CD8-positive, alpha-beta memory T cell (primary cell): ENCODE results near the gene TBC1D22A. TPM values are rescaled to one million over a fixed set of nuclear protein-coding genes. Genes with fewer than 3 reads are reported as not detected.

Experiments used
- CTCF ChIA-PET: fragments of 350-600 bp; sonication (Branson Sonifier 250); formaldehyde crosslinking; loops from one replicate; lab custom pipeline; 2021; ENCODE audit warnings: antibody characterized with exemption; lab: Charles Lee
- POLR2A ChIA-PET: fragments of 350-600 bp; sonication (Branson Sonifier 250); formaldehyde crosslinking; loops from one replicate; lab custom pipeline; 2021; ENCODE audit warnings: antibody characterized with exemption; lab: Charles Lee
- DNase-seq, 5 donors: peaks; one replicate each; pipeline versions ENCODE4 v3.0.0 to v3.0.0-alpha.2; 2020 to 2022; ENCODE audit warnings: mixed read lengths in 1 of 5
- H3K27ac ChIP-seq: one replicate; pipeline ENCODE4 v1.7.0; 2013; ENCODE audit warnings: low read depth, mild to moderate bottlenecking, low read length, moderate library complexity
- H3K27me3 ChIP-seq: 2 replicates; pipeline ENCODE4 v1.7.0; 2013; ENCODE audit warnings: low read length, mild to moderate bottlenecking; ENCODE audit not compliant: insufficient read depth, poor library complexity, severe bottlenecking
- H3K36me3 ChIP-seq: 2 replicates; pipeline ENCODE4 v1.7.0; 2013; ENCODE audit warnings: mild to moderate bottlenecking, low read length, moderate library complexity; ENCODE audit not compliant: insufficient read depth
- H3K4me1 ChIP-seq: 2 replicates; pipeline ENCODE4 v1.7.0; 2013; ENCODE audit warnings: mild to moderate bottlenecking, low read length, moderate library complexity; ENCODE audit not compliant: insufficient read depth
- H3K4me3 ChIP-seq: 2 replicates; pipeline ENCODE4 v1.7.0; 2013; ENCODE audit warnings: mild to moderate bottlenecking, low read length
- H3K9me3 ChIP-seq: 2 replicates; pipeline ENCODE4 v1.7.0; 2013; ENCODE audit warnings: mild to moderate bottlenecking, low read length
- H3K27ac Mint-ChIP-seq, 8 donors: one replicate each; pipeline ENCODE4 v1.8.0; 2020 to 2021; ENCODE audit warnings: mixed read lengths in 8 of 8, mild to moderate bottlenecking in 6 of 8, inconsistent platforms in 3 of 8, moderate library complexity in 3 of 8
- H3K27me3 Mint-ChIP-seq, 2 donors: one replicate each; pipeline ENCODE4 v1.8.0; 2020 to 2021; ENCODE audit warnings: mixed read lengths in 2 of 2, mild to moderate bottlenecking in 1 of 2, moderate library complexity in 1 of 2
- H3K36me3 Mint-ChIP-seq, 3 donors: one replicate each; pipeline ENCODE4 v1.8.0; 2020 to 2021; ENCODE audit warnings: mixed read lengths in 3 of 3, inconsistent platforms in 1 of 3, mild to moderate bottlenecking in 1 of 3
- H3K4me1 Mint-ChIP-seq, 3 donors: one replicate each; pipeline ENCODE4 v1.8.0; 2020 to 2021; ENCODE audit warnings: mixed read lengths in 3 of 3, inconsistent platforms in 1 of 3, mild to moderate bottlenecking in 1 of 3
- H3K4me3 Mint-ChIP-seq, 7 donors: one replicate each; pipeline ENCODE4 v1.8.0; 2020 to 2021; ENCODE audit warnings: mixed read lengths in 7 of 7, mild to moderate bottlenecking in 6 of 7, moderate library complexity in 4 of 7, inconsistent platforms in 2 of 7
- H3K9me3 Mint-ChIP-seq, 5 donors: one replicate each; pipeline ENCODE4 v1.8.0; 2020 to 2022; ENCODE audit warnings: mixed read lengths in 5 of 5, mild to moderate bottlenecking in 3 of 5, moderate library complexity in 2 of 5, inconsistent platforms in 1 of 5
- polyA plus RNA-seq: library from polyadenylated mRNA; unstranded; fragments of 300-500 nt; fragmentation: Illumina TruSeq; gene quantifications from one replicate; pipeline ENCODE4 v1.2.3, GENCODE V29; 2021
- total RNA-seq, 2 experiments: library from RNA; stranded (reverse); gene quantifications; one replicate each; pipeline ENCODE4 v1.2.3, GENCODE V29; 2021

The TBC1D22A gene
- total and polyA plus RNA-seq, 3 experiments from 2014 or later: 26.6 to 34.8 (median 34.0) TPM

GRCh38 chr22:47176026-47176389 is 413.6 kb downstream of the TBC1D22A start:
- no peak overlapping the region for H3K4me3 Mint-ChIP-seq
- no peak overlapping the region for H3K27ac Mint-ChIP-seq
- peaks cover 0 to 9% (median 8%) of the 10 kb centered on the region in 5 donors for H3K9me3 Mint-ChIP-seq
- Histone ChIP-seq H3K4me1 (no peaks in the 10 kb centered on the region), H3K9me3 (no peaks in the 10 kb centered on the region), H3K27me3 (no peaks in the 10 kb centered on the region), H3K36me3 (no peaks in the 10 kb centered on the region), H3K4me3 (no peak overlapping the region), H3K27ac (no peak overlapping the region)
- peaks cover 0 to 1% of the 10 kb centered on the region in 2 donors for H3K27me3 Mint-ChIP-seq
- H3K4me1 Mint-ChIP-seq: no peaks in the 10 kb centered on the region
- DNase-seq: no peak
- ChIA-PET POLR2A (no interaction called here), CTCF (no interaction called here)
- peaks cover 7 to 37% (median 33%) of the 10 kb centered on the region in 3 donors for H3K36me3 Mint-ChIP-seq

- no peak overlapping the region for H3K27ac Mint-ChIP-seq
- H3K4me1 Mint-ChIP-seq: no peaks in the 10 kb centered on the region
- peak in 1 of 5 donors; percentile 38 for DNase-seq
- peak overlapping the region in 1 of 7 donors; percentile 48 for H3K4me3 Mint-ChIP-seq
- ChIA-PET CTCF (no interaction called here), POLR2A (no interaction called here)
- peaks cover 7 to 37% (median 34%) of the 10 kb centered on the region in 3 donors for H3K36me3 Mint-ChIP-seq
- peaks cover 3 to 14% (median 11%) of the 10 kb centered on the region in 5 donors for H3K9me3 Mint-ChIP-seq
- no peak overlapping the region for H3K4me3 ChIP-seq
- H3K9me3 ChIP-seq: no peaks in the 10 kb centered on the region
- H3K27me3 ChIP-seq: no peaks in the 10 kb centered on the region
- no peak overlapping the region for H3K27ac ChIP-seq
- no peaks in the 10 kb centered on the region for H3K36me3 ChIP-seq
- H3K27me3 Mint-ChIP-seq: peaks cover 0 to 1% of the 10 kb centered on the region in 2 donors
- H3K4me1 ChIP-seq: no peaks in the 10 kb centered on the region
Observed at GRCh38 chr22:47176573-47177333, 414.3 kb downstream of the TBC1D22A start.

GRCh38 chr22:47177334-47177815 is 414.9 kb downstream of the TBC1D22A start:
- H3K36me3 Mint-ChIP-seq: peaks cover 7 to 34% (median 33%) of the 10 kb centered on the region in 3 donors
- peak in 1 of 5 donors; percentile 33 for DNase-seq
- peaks cover 5 to 17% (median 14%) of the 10 kb centered on the region in 5 donors for H3K9me3 Mint-ChIP-seq
- Histone ChIP-seq H3K27me3 (no peaks in the 10 kb centered on the region), H3K4me3 (no peak overlapping the region), H3K27ac (no peak overlapping the region), H3K4me1 (no peaks in the 10 kb centered on the region), H3K9me3 (no peaks in the 10 kb centered on the region), H3K36me3 (no peaks in the 10 kb centered on the region)
- CTCF ChIA-PET: no interaction called here
- no peaks in the 10 kb centered on the region for H3K4me1 Mint-ChIP-seq
- no peak overlapping the region for H3K4me3 Mint-ChIP-seq
- H3K27me3 Mint-ChIP-seq: peaks cover 0 to 1% of the 10 kb centered on the region in 2 donors
- H3K27ac Mint-ChIP-seq: no peak overlapping the region
- POLR2A ChIA-PET: no interaction called here

GRCh38 chr22:47178339-47178738 is 415.9 kb downstream of the TBC1D22A start:
- no peak overlapping the region for H3K4me3 ChIP-seq
- no peak for DNase-seq
- H3K4me1 Mint-ChIP-seq: no peaks in the 10 kb centered on the region
- peaks cover 0 to 1% of the 10 kb centered on the region in 2 donors for H3K27me3 Mint-ChIP-seq
- H3K4me1 ChIP-seq: no peaks in the 10 kb centered on the region
- H3K36me3 ChIP-seq: no peaks in the 10 kb centered on the region
- no peaks in the 10 kb centered on the region for H3K27me3 ChIP-seq
- ChIA-PET POLR2A (no interaction called here), CTCF (no interaction called here)
- H3K27ac Mint-ChIP-seq: peak overlapping the region in 1 of 8 donors; percentile 20
- H3K27ac ChIP-seq: no peak overlapping the region
- H3K9me3 ChIP-seq: no peaks in the 10 kb centered on the region
- H3K9me3 Mint-ChIP-seq: peaks cover 12 to 22% (median 17%) of the 10 kb centered on the region in 5 donors
- peaks cover 7 to 32% (median 31%) of the 10 kb centered on the region in 3 donors for H3K36me3 Mint-ChIP-seq
- H3K4me3 Mint-ChIP-seq: no peak overlapping the region

GRCh38 chr22:47180796-47181195 is 418.3 kb downstream of the TBC1D22A start:
- peaks cover 0 to 1% of the 10 kb centered on the region in 2 donors for H3K27me3 Mint-ChIP-seq
- peaks cover 27 to 41% (median 35%) of the 10 kb centered on the region in 5 donors for H3K9me3 Mint-ChIP-seq
- Histone ChIP-seq H3K4me1 (no peaks in the 10 kb centered on the region), H3K9me3 (no peaks in the 10 kb centered on the region), H3K27me3 (no peaks in the 10 kb centered on the region), H3K27ac (no peak overlapping the region), H3K4me3 (no peak overlapping the region), H3K36me3 (no peaks in the 10 kb centered on the region)
- CTCF ChIA-PET: no interaction called here
- peaks cover 7 to 28% (median 13%) of the 10 kb centered on the region in 3 donors for H3K36me3 Mint-ChIP-seq
- H3K27ac Mint-ChIP-seq: no peak overlapping the region
- no peak overlapping the region for H3K4me3 Mint-ChIP-seq
- no peak for DNase-seq
- POLR2A ChIA-PET: no interaction called here
- no peaks in the 10 kb centered on the region for H3K4me1 Mint-ChIP-seq

- Histone ChIP-seq H3K27me3 (no peaks in the 10 kb centered on the region), H3K9me3 (no peaks in the 10 kb centered on the region), H3K4me1 (no peaks in the 10 kb centered on the region), H3K27ac (no peak overlapping the region), H3K36me3 (no peaks in the 10 kb centered on the region), H3K4me3 (no peak overlapping the region)
- Mint-ChIP-seq H3K9me3 (peaks cover 21 to 40% (median 32%) of the 10 kb centered on the region in 5 donors), H3K4me3 (no peak overlapping the region), H3K27ac (no peak overlapping the region), H3K36me3 (peaks cover 0 to 10% (median 0%) of the 10 kb centered on the region in 3 donors), H3K27me3 (no peaks in the 10 kb centered on the region), H3K4me1 (no peaks in the 10 kb centered on the region)
- POLR2A ChIA-PET: no interaction called here
- CTCF ChIA-PET: no interaction called here
- peak in 1 of 5 donors; percentile 8 for DNase-seq
Observed at GRCh38 chr22:47187176-47187957, 424.9 kb downstream of the TBC1D22A start.

GRCh38 chr22:47188261-47189055 is 426.0 kb downstream of the TBC1D22A start:
- H3K4me1 Mint-ChIP-seq: no peaks in the 10 kb centered on the region
- no peaks in the 10 kb centered on the region for H3K4me1 ChIP-seq
- POLR2A ChIA-PET: no interaction called here
- H3K9me3 Mint-ChIP-seq: peaks cover 17 to 30% (median 26%) of the 10 kb centered on the region in 5 donors
- no peak overlapping the region for H3K27ac Mint-ChIP-seq
- H3K4me3 Mint-ChIP-seq: no peak overlapping the region
- H3K36me3 ChIP-seq: no peaks in the 10 kb centered on the region
- H3K27me3 ChIP-seq: no peaks in the 10 kb centered on the region
- no peak overlapping the region for H3K27ac ChIP-seq
- no peaks in the 10 kb centered on the region for H3K27me3 Mint-ChIP-seq
- CTCF ChIA-PET: no interaction called here
- H3K4me3 ChIP-seq: no peak overlapping the region
- DNase-seq: peak in 1 of 5 donors; percentile 32
- H3K36me3 Mint-ChIP-seq: peaks cover 0 to 10% (median 0%) of the 10 kb centered on the region in 3 donors
- H3K9me3 ChIP-seq: no peaks in the 10 kb centered on the region
